Measurements from ENCODE around the gene PRLHR. TPM values are rescaled to one million over a fixed set of nuclear protein-coding genes. Genes with fewer than 3 reads are reported as not detected.

The PRLHR gene
- total and polyA plus RNA-seq, 10 of the 15 experiments (the other 5 are each of a cell fraction or from before 2014, with no cell fraction given), result not detected

- no peak overlapping the region for H3K9ac ChIP-seq (ENCODE audit: control insufficient read depth, insufficient read depth, low read length)
- ChIA-PET SMC1A (ENCODE audit: uncharacterized antibody, unreplicated experiment) (no interaction called here), POLR2A (no interaction called here), RAD21 (ENCODE audit: unreplicated experiment) (no interaction called here), CTCF (interaction anchor here (0.8 to 1.0 kb wide), 2 partner anchors 16 to 136 kb away, joined by 3 to 4 read pairs; no protein-coding TSS in a partner anchor)
- ATAC-seq, result no peak
- H3K4me2 ChIP-seq (ENCODE audit: control insufficient read depth, insufficient read depth), result no peak overlapping the region
- in situ Hi-C loops (cut with MboI), result no loop called here
- TF ChIP-seq STAT1 (conservative IDR thresholded peaks at IDR 0.05) (no peak), USF1 (IDR thresholded peaks at IDR 0.05; ENCODE audit: borderline replicate concordance, extremely low read length, insufficient read depth, low read depth, low read length) (no peak)
- DNase-seq (ENCODE audit: low read depth, low spot score), result no peak
- H4K20me1 ChIP-seq (ENCODE audit: control insufficient read depth, insufficient read depth), result no peaks in the 10 kb centered on the region
- BruUV-seq (replicated peaks), result no TSS peak
- intact Hi-C loops (cut with micrococcal nuclease; ENCODE audit: unreplicated experiment), result no loop called here
- no peak overlapping the region for H3K27ac ChIP-seq (ENCODE audit: control insufficient read depth, insufficient read depth)
- H3K36me3 ChIP-seq (ENCODE audit: control insufficient read depth in 2 of 2, insufficient read depth in 2 of 2, low read length in 1 of 2), result no peaks in the 10 kb centered on the region
- no peaks in the 10 kb centered on the region for H3K9me3 ChIP-seq (replicated peaks; ENCODE audit: control insufficient read depth, insufficient read depth, low read length)
- no peaks in the 10 kb centered on the region for H3K79me2 ChIP-seq (ENCODE audit: control insufficient read depth, insufficient read depth, low read length)
- H2AFZ ChIP-seq (ENCODE audit: control insufficient read depth, low read depth, low read length), result no peak overlapping the region
- no peak for FAIRE-seq
- 23% methylated on average over 5 of the region's 5 CpGs for WGBS (ENCODE audit: insufficient coverage, insufficient replicate concordance, low lambda C conversion rate, missing lambda C conversion rate)
- H3K27me3 ChIP-seq (replicated peaks in 1 of 2; ENCODE audit: control insufficient read depth in 2 of 2, insufficient read depth in 2 of 2, low read length in 1 of 2), result no peaks in the 10 kb centered on the region; a peak in 1 of 4 replicates
- no peaks in the 10 kb centered on the region for H3K4me1 ChIP-seq (ENCODE audit: control insufficient read depth, insufficient read depth, low read length)
- no peak overlapping the region for H3K4me3 ChIP-seq
Observed at GRCh38 chr10:118583611-118584010, 11.8 kb downstream of the PRLHR start.

- no peaks in the 10 kb centered on the region for H3K79me2 ChIP-seq (ENCODE audit: control insufficient read depth, insufficient read depth, low read length)
- ATAC-seq (no peak), DNase-seq (ENCODE audit: low read depth, low spot score) (no peak), FAIRE-seq (no peak)
- H3K9me3 ChIP-seq (replicated peaks; ENCODE audit: control insufficient read depth, insufficient read depth, low read length), result no peaks in the 10 kb centered on the region
- intact Hi-C loops (cut with micrococcal nuclease; ENCODE audit: unreplicated experiment), result no loop called here
- no peaks in the 10 kb centered on the region for H3K4me1 ChIP-seq (ENCODE audit: control insufficient read depth, insufficient read depth, low read length)
- H4K20me1 ChIP-seq (ENCODE audit: control insufficient read depth, insufficient read depth), result no peaks in the 10 kb centered on the region
- no peak overlapping the region for H2AFZ ChIP-seq (ENCODE audit: control insufficient read depth, low read depth, low read length)
- WGBS (ENCODE audit: insufficient coverage, insufficient replicate concordance, low lambda C conversion rate, missing lambda C conversion rate), result 31% methylated on average over 3 of the region's 3 CpGs
- POLR2A ChIA-PET, result no interaction called here
- RAD21 ChIA-PET (ENCODE audit: unreplicated experiment), result no interaction called here
- no peak overlapping the region for H3K4me2 ChIP-seq (ENCODE audit: control insufficient read depth, insufficient read depth)
- no peak overlapping the region for H3K4me3 ChIP-seq
- no TSS peak for BruUV-seq (replicated peaks)
- no peak overlapping the region for H3K27ac ChIP-seq (ENCODE audit: control insufficient read depth, insufficient read depth)
- no peaks in the 10 kb centered on the region for H3K36me3 ChIP-seq (ENCODE audit: control insufficient read depth in 2 of 2, insufficient read depth in 2 of 2, low read length in 1 of 2)
- CTCF ChIA-PET, result no interaction called here
- in situ Hi-C loops (cut with MboI), result no loop called here
- H3K27me3 ChIP-seq (replicated peaks in 1 of 2; ENCODE audit: control insufficient read depth in 2 of 2, insufficient read depth in 2 of 2, low read length in 1 of 2), result no peaks in the 10 kb centered on the region; a peak in 1 of 4 replicates
- SMC1A ChIA-PET (ENCODE audit: uncharacterized antibody, unreplicated experiment), result no interaction called here
- no peak overlapping the region for H3K9ac ChIP-seq (ENCODE audit: control insufficient read depth, insufficient read depth, low read length)
- TF ChIP-seq CHD2 (IDR thresholded peaks at IDR 0.05; ENCODE audit: borderline replicate concordance, low read depth, low read length), result no peak
- no peak for TF ChIP-seq ATF2 (IDR thresholded peaks at IDR 0.05; ENCODE audit: low read length)
- TF ChIP-seq SREBF2 (IDR thresholded peaks at IDR 0.05; ENCODE audit: low read length), result no peak
- no peak for TF ChIP-seq POU2F2 (IDR thresholded peaks at IDR 0.05; ENCODE audit: borderline replicate concordance, low read depth, low read length)
- TF ChIP-seq USF1 (IDR thresholded peaks at IDR 0.05; ENCODE audit: borderline replicate concordance, extremely low read length, insufficient read depth, low read depth, low read length), result no peak
- no peak for TF ChIP-seq ZZZ3 (IDR thresholded peaks at IDR 0.05; ENCODE audit: control insufficient read depth, insufficient read length, low read depth)
- no peak for TF ChIP-seq JUNB (IDR thresholded peaks at IDR 0.05)
- no peak for TF ChIP-seq NFXL1 (IDR thresholded peaks at IDR 0.05; ENCODE audit: borderline replicate concordance)
- no peak for TF ChIP-seq HDGF (IDR thresholded peaks at IDR 0.05)
- no peak for TF ChIP-seq SPI1 (IDR thresholded peaks at IDR 0.05; ENCODE audit: borderline replicate concordance, insufficient read depth, low read depth, low read length)
- no peak for TF ChIP-seq NFYB (IDR thresholded peaks at IDR 0.05; ENCODE audit: insufficient read depth, low read depth, low read length)
- TF ChIP-seq ZBTB33 (IDR thresholded peaks at IDR 0.05), result no peak
- TF ChIP-seq HDAC2 (IDR thresholded peaks at IDR 0.05), result no peak
Observed at GRCh38 chr10:118582511-118582910, 12.9 kb downstream of the PRLHR start.
